ENCODE measurements around the gene RDH16. TPM values are rescaled to one million over a fixed set of nuclear protein-coding genes. Genes with fewer than 3 reads are reported as not detected.
"Not testable (repeated sequence)": the region's sequence is repeated elsewhere in the genome, so short reads cannot be mapped to it uniquely, and the experiment has no call there.

RDH16 gene
- total and polyA plus RNA-seq, 8 donors: 0.08 to 0.84 (median 0.31) TPM

DNA sequence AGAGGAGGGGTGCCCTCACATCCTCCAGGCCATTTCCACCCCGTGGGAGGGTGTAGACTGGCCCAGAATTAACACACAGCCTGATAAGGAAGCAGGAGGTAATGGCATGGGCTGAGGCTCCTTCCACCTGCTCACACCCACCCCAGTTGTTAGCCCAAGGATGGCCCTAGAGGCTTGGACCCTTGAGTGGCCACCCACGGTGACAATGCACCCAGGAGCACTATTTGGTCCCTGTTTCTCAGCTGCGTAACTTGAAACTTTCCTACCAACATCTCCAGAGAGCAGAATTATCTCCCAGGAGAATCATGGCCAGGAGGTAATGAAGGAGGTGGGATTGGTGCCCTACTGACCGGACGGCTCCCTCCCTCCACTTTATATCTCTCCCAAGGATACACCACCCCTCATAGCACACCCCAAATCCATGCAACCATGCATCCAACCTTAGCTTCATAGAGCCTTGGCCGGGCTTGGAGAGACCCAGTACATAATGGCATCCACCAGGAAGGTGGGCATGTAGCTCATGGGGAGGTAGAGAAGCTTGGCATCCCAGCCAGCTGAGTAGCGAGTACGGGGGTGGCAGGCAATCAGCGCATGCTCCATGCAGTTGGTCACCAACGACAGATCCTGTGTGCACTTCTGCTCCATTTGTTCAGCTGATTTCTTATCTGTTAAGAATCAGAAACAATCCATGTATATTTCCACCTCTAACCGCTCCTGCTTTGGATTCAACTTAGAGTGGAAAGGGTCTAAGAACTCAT lies 5.6 kb downstream of the RDH16 start:
- FAIRE-seq: no peak
- Histone ChIP-seq H3K9me3 (no peaks in the 10 kb centered on the region), H3K4me1 (no peaks in the 10 kb centered on the region), H3K36me3 (no peaks in the 10 kb centered on the region), H3K27ac (no peak overlapping the region), H3K27me3 (no peaks in the 10 kb centered on the region), H3K4me3 (no peak overlapping the region)
- no peak for ATAC-seq
- WGBS, 2 donors: 80 to 84% methylated on average over 11 of the region's 11 CpGs
- DNase-seq: no peak
- intact Hi-C loops (cut with DNase I): no loop called here
- TF ChIP-seq, protein P1, sequence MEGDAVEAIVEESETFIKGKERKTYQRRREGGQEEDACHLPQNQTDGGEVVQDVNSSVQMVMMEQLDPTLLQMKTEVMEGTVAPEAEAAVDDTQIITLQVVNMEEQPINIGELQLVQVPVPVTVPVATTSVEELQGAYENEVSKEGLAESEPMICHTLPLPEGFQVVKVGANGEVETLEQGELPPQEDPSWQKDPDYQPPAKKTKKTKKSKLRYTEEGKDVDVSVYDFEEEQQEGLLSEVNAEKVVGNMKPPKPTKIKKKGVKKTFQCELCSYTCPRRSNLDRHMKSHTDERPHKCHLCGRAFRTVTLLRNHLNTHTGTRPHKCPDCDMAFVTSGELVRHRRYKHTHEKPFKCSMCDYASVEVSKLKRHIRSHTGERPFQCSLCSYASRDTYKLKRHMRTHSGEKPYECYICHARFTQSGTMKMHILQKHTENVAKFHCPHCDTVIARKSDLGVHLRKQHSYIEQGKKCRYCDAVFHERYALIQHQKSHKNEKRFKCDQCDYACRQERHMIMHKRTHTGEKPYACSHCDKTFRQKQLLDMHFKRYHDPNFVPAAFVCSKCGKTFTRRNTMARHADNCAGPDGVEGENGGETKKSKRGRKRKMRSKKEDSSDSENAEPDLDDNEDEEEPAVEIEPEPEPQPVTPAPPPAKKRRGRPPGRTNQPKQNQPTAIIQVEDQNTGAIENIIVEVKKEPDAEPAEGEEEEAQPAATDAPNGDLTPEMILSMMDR (IDR thresholded peaks at IDR 0.05): no peak

DNA sequence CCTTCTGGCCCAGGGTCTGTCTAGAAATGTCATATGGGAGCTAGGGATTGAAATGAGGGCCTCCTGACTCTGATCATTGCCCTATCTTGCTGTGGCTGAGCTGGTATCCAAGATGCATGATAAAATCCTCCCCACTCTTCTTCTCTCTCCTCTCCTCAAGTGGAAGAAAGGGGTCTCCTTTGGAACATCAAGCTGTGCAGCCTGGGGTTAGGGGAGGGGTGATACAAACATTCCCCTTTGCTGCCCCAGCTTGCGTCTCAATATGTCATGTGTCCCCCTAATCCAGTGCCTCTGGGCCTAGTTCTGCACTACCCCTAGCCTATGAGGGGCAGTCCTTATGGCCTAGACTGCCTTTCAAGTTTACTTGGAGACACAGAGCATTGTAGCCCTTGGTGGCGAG lies 8.5 kb downstream of the RDH16 start:
- Histone ChIP-seq H3K4me1 (no peaks in the 10 kb centered on the region), H3K9me3 (no peaks in the 10 kb centered on the region), H3K27ac (no peak overlapping the region), H3K27me3 (no peaks in the 10 kb centered on the region), H3K4me3 (no peak overlapping the region), H3K36me3 (no peaks in the 10 kb centered on the region)
- 92 to 94% methylated on average over 2 of the region's 2 CpGs for WGBS, 2 donors
- FAIRE-seq (no peak), DNase-seq (no peak), ATAC-seq (no peak)
- TF ChIP-seq, protein P1 (IDR thresholded peaks at IDR 0.05): no peak
- intact Hi-C loops (cut with DNase I): no loop called here

DNA sequence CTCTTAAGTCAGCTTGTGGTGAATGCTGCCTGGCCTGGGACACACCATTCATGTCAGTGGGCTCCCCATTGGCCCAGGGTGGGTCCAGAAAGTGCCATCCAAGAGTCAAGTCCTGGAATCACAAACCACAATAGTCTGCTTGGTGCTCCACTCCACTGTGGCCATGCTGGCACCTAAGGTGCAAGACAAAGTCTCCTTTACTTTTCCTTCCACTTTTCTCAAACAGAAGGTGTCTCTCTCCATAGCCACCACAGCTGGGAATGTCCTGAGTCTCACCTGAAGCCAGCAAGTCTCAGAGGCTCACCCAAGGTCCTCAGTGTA lies 9.0 kb downstream of the RDH16 start:
- H3K27ac ChIP-seq: no peak overlapping the region
- TF ChIP-seq, protein P1 (IDR thresholded peaks at IDR 0.05): no peak
- H3K36me3 ChIP-seq: no peaks in the 10 kb centered on the region
- FAIRE-seq (no peak), ATAC-seq (no peak), DNase-seq (no peak)
- H3K4me3 ChIP-seq: no peak overlapping the region
- no peaks in the 10 kb centered on the region for H3K9me3 ChIP-seq
- intact Hi-C loops (cut with DNase I): no loop called here
- no peaks in the 10 kb centered on the region for H3K4me1 ChIP-seq
- H3K27me3 ChIP-seq: no peaks in the 10 kb centered on the region

DNA sequence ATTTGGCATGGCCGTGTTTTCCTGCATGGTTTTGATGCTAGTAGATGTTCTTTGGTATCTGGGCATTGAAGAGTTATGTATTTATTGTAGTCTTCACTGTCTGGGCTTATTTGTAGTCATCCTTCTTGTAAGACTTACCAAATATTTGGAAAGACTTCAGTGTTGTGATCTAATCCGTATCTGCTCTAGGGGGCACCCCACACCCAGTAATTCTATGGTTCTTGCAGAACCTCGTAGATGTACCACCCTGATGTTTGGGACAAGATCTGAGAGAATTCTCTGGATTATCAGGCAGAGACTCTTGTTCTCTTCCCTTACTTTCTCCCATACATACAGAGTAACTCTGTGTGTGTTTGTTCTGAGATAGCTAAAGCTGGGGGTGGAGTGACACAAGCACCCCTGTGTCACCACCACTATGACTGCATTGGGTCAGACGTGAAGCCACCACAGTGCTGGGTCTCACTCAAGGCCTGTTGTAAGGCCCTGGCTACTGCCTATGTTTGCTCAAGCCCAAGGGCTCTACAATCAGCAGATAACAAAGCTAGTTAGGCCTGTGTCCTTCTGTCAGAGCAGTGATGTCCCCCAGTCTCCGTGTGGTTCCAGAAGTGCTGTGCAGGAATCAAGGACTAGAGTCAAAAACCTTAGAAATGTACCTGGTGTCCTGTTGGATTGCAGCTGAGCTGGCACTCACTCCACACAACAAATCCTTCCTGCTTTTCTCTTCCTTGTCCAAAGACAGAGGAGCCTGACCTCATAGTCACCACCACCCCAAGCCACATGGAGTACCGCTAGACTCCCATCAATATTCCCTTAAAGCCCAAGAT lies 9.6 kb downstream of the RDH16 start:
- Histone ChIP-seq H3K36me3 (no peaks in the 10 kb centered on the region), H3K27ac (no peak overlapping the region), H3K9me3 (no peaks in the 10 kb centered on the region), H3K27me3 (no peaks in the 10 kb centered on the region), H3K4me3 (no peak overlapping the region), H3K4me1 (no peaks in the 10 kb centered on the region)
- no peak for FAIRE-seq
- no peak for ATAC-seq
- WGBS, 2 donors: 68 to 72% methylated on average over 6 of the region's 6 CpGs
- intact Hi-C loops (cut with DNase I): no loop called here
- TF ChIP-seq, protein P1 (IDR thresholded peaks at IDR 0.05): no peak
- no peak for DNase-seq

DNA sequence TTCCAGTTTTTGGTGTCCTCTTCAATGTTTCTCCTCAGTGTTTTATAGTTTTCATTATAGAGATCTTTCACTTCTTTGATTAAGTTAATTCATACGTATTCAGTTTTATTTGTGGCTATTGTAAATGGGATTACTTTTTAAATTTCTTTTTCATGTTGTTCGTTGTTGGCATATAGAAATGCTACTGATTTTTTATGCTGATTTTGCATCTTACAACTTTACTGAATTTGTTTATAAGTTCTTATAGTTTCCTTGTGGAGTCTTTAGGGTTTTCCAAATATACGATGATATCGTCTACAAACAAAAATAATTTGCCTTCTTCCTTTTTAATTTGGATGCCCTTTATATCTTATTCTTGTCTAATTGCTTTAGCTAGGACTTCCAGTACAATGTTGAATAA lies 13.5 kb downstream of the RDH16 start:
- no peak for FAIRE-seq
- no peak overlapping the region for H3K27ac ChIP-seq
- WGBS, 2 donors: 82 to 89% methylated on average over 4 of the region's 4 CpGs
- no peak for DNase-seq
- H3K36me3 ChIP-seq: no peaks in the 10 kb centered on the region
- no peak overlapping the region for H3K4me3 ChIP-seq
- no peaks in the 10 kb centered on the region for H3K9me3 ChIP-seq
- TF ChIP-seq, protein P1 (IDR thresholded peaks at IDR 0.05): no peak
- ATAC-seq: no peak
- H3K4me1 ChIP-seq: no peaks in the 10 kb centered on the region
- H3K27me3 ChIP-seq: no peaks in the 10 kb centered on the region
- intact Hi-C loops (cut with DNase I): no loop called here

DNA sequence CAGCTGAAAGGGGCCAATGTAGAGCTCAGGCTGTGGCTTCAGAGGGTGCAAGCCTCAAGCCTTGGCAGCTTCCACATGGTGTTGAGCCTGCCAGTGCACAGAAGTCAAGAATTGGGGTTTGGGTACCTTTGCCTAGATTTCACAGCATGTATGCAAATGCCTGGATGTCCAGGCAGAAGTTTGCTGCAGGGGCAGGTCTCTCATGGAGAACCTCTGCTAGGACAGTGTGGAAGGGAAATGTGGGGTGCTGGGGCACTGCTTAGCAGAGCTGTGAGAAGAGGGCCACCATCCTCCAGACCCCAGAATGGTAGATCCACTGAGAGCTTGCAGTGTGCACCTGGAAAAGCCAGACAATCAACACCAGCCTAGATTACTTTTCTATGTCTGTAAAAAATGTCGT lies 14.0 kb downstream of the RDH16 start:
- FAIRE-seq; H3K36me3 ChIP-seq; intact Hi-C loops (cut with DNase I); H3K9me3 ChIP-seq; H3K4me1 ChIP-seq; H3K27me3 ChIP-seq; H3K4me3 ChIP-seq; ATAC-seq; H3K27ac ChIP-seq; DNase-seq: not testable (repeated sequence)
- WGBS, 2 donors: 73 to 75% methylated on average over 1 of the region's 1 CpG

Measured in pancreas (tissue), 10 donors.